ENCODE measurements around the gene LGR6.

The LGR6 gene

DNA sequence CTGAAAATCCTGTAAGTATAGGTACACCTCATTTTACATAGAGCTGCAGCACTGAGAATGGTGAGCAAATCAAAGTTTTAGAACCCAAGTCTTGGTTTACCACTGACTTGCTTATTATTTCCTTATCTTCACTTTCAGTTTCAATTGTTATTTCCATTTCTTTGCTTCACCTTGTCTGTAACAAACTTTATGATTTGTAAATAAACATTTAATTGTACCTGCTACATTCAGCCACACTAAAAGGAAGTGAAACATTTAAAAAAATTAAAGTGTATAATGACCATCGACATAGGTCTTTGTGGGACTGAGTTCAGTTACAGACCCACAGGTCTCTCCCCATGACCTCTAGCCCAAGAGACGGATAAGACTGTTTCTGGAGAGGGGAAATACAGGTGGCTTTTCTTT, 34.4 kb downstream of the LGR6 start:
- Histone ChIP-seq H3K4me1 (ENCODE audit: control insufficient read depth, insufficient read depth, low read length) (no peaks in the 10 kb centered on the region), H3K27ac (ENCODE audit: low read depth, low read length) (no peak overlapping the region), H3K4me3 (ENCODE audit: low read length) (no peak overlapping the region), H3K36me3 (ENCODE audit: control insufficient read depth, insufficient read depth, low read length) (no peaks in the 10 kb centered on the region), H3K27me3 (ENCODE audit: control insufficient read depth, insufficient read depth, low read length) (no peaks in the 10 kb centered on the region), H3K9ac (ENCODE audit: low read length) (no peak overlapping the region)

DNA sequence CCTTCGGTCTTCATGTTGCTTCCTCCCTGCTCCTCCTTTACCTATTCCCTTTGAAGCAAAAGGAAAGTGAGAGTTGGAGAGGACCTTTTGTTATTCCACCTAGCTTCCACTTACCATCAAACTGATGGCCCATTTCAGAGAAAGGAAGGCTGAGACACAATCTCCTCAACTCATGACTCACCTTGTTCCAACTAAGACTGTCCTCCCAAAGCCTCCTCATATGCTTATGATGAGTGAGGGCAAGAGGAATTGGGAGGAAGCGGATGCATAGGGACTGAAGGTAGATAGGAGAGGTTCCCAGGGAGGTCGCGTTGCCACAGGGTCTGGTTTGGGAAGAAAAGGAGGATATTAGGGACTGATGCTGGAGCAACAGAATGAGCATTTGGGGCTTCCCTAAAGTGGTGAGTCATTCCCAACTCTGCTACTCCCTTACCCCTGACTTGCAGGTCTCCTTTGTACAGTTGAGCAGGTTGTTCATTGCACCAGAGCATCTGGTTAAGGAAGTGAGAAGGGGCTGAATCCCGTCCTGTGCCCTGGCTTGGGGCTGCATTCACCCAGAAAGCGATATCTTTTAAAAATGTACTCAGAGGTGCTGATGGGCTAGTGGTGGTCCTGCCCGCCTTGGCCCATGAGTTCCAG, 35.0 kb downstream of the LGR6 start:
- Histone ChIP-seq H3K36me3 (ENCODE audit: control insufficient read depth, insufficient read depth, low read length) (no peaks in the 10 kb centered on the region), H3K4me3 (ENCODE audit: low read length) (no peak overlapping the region), H3K9ac (ENCODE audit: low read length) (no peak overlapping the region), H3K27ac (ENCODE audit: low read depth, low read length) (no peak overlapping the region), H3K4me1 (ENCODE audit: control insufficient read depth, insufficient read depth, low read length) (no peaks in the 10 kb centered on the region), H3K27me3 (ENCODE audit: control insufficient read depth, insufficient read depth, low read length) (no peaks in the 10 kb centered on the region)

DNA sequence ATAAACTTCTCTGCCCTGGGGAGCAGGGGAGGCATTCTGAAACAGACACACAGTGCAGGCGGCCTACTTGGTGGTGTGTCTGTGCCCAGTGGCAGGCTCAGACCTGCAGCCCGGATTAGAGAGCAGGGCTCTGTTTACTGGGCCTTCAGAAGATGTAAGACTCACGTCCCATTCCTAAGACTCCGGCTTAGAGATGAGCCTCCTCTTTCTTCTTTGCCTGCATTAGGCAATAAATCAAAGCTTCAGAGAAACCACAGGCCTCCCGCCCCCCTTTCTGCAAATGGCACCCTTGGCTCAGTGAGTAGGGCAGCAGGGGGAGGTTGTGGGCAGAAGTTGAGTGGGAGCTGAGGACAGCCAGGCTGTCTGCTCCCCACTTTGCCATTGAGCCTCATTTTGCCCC, 35.8 kb downstream of the LGR6 start:
- Histone ChIP-seq H3K4me3 (ENCODE audit: low read length) (no peak overlapping the region), H3K27me3 (ENCODE audit: control insufficient read depth, insufficient read depth, low read length) (no peaks in the 10 kb centered on the region), H3K9ac (ENCODE audit: low read length) (no peak overlapping the region), H3K4me1 (ENCODE audit: control insufficient read depth, insufficient read depth, low read length) (no peaks in the 10 kb centered on the region), H3K27ac (ENCODE audit: low read depth, low read length) (no peak overlapping the region), H3K36me3 (ENCODE audit: control insufficient read depth, insufficient read depth, low read length) (no peaks in the 10 kb centered on the region)

DNA sequence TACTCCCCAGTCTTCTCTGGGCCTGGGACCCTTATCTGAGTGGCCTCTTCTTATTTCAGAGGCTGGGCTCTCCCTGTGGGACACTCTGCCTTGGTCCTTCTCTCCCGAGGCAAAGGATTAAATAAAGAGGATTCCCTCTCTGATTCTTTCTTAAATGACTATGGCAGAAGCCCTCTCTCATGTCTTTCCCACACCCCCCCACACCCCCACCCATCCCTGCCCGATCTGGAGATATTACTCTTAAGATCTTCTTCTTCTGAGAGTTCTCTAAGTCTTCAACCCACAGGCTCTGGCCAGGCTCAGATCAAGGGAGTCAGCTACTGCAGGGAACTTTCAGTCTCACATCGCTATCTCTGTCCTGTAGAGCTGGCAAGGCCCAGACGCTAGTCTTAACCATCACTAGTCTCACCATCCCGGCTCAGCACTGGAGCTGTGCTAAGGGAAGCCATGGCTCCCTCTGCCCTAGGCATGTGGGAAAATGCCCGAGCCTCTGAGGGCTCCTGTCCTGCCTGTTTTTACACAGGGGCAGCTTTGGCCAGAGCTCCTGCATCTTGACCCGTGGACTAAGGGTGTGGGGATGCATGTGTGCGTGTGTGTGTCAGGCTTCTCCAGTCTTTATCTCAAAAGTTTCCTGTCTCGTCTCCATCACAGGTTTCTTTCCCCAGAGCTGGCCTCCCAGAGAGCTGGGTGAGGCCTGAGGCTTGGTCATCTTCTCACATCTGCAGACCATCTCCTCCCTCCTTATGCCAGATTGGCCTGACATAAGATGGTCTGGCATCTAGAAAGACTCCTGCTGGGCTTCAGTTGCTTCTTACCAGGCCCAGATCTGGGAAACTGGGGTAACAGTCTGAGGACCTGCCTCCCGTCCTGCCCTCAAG, 36.7 kb downstream of the LGR6 start:
- no peaks in the 10 kb centered on the region for H3K27me3 ChIP-seq (ENCODE audit: control insufficient read depth, insufficient read depth, low read length)
- H3K27ac ChIP-seq (ENCODE audit: low read depth, low read length) = no peak overlapping the region
- H3K9ac ChIP-seq (ENCODE audit: low read length) = no peak overlapping the region
- H3K36me3 ChIP-seq (ENCODE audit: control insufficient read depth, insufficient read depth, low read length) = no peaks in the 10 kb centered on the region
- H3K4me3 ChIP-seq (ENCODE audit: low read length) = no peak overlapping the region
- no peaks in the 10 kb centered on the region for H3K4me1 ChIP-seq (ENCODE audit: control insufficient read depth, insufficient read depth, low read length)

DNA sequence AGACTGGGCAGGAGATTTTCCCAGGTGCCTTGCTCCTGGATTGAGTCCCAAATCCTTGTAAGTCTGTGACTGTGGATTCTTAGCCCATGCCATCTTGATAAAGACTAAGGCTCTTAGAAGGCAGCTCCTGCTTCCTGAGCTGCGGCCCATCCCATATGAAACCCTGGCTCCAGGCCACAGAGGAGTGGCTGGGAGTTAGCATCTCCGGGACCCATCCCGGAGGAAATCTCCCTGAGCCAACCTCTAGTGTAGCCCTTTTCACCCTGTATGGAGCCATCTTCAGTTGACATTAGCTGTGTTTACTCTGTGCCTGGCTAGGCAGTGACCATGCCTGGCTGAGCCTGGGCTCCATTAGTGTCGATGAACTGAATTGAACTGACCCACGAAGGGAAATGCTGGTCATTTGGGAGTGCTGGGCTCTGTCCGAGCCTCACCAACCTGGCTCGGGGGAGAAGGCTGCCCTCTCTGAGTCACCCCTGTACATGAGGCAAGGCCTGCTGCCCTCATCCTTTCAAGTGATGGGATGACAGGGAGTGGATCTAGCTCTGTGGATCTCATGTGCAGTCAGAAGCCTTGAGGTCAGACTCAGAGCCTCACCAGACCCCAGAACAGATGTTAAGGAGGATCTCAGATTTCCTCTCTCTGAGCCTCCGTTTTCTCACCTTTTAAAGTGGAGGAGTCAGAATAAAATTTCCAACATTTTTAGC, 37.5 kb downstream of the LGR6 start:
- Histone ChIP-seq H3K27ac (ENCODE audit: low read depth, low read length) (no peak overlapping the region), H3K4me1 (ENCODE audit: control insufficient read depth, insufficient read depth, low read length) (no peaks in the 10 kb centered on the region), H3K9ac (ENCODE audit: low read length) (no peak overlapping the region), H3K4me3 (ENCODE audit: low read length) (no peak overlapping the region), H3K27me3 (ENCODE audit: control insufficient read depth, insufficient read depth, low read length) (no peaks in the 10 kb centered on the region), H3K36me3 (ENCODE audit: control insufficient read depth, insufficient read depth, low read length) (no peaks in the 10 kb centered on the region)

DNA sequence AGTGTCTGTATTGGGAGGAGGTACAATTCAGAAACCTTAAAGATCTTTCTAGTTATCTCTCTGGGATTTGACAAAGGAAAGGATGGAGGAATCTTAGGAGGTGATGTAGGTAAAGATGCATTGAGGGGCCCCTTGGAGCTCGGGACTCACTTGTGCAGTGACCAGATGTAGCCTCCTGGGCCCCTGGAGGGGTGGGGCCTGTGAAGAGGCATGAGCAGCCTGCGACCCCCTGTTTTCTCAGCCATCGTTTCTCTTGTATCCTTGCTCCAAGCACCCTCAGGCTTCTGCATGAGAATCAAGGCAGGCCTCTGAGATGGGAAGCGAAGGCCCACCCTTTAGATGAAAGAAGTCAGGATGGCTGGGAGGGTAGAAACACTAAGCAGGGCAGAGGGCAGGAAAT, 39.6 kb downstream of the LGR6 start:
- H3K9ac ChIP-seq (ENCODE audit: low read length) = no peak overlapping the region
- H3K36me3 ChIP-seq (ENCODE audit: control insufficient read depth, insufficient read depth, low read length) = no peaks in the 10 kb centered on the region
- H3K27ac ChIP-seq (ENCODE audit: low read depth, low read length) = no peak overlapping the region
- peaks cover 5% of the 10 kb centered on the region for H3K27me3 ChIP-seq (ENCODE audit: control insufficient read depth, insufficient read depth, low read length)
- no peaks in the 10 kb centered on the region for H3K4me1 ChIP-seq (ENCODE audit: control insufficient read depth, insufficient read depth, low read length)
- H3K4me3 ChIP-seq (ENCODE audit: low read length) = no peak overlapping the region

DNA sequence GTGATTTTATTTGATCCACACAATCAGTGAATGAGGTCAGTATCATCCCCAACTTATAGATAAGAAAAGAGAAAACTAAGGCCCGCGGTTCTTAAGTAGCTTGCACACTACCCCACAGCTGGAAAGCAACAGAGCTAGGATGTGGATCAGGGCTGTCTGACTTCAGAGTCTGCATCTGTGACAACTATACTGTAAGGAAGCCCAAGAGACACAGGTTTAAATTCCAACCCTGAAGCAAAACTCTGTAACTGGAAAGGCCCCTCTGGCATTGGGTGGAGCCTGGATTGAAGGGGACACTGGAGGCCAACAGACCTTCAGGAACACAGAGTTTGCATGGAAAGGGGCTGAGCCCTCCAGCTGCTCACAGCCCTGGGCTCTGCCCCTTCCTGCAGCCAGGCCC, 40.2 kb downstream of the LGR6 start:
- H3K27ac ChIP-seq (ENCODE audit: low read depth, low read length) = no peak overlapping the region
- no peaks in the 10 kb centered on the region for H3K4me1 ChIP-seq (ENCODE audit: control insufficient read depth, insufficient read depth, low read length)
- H3K4me3 ChIP-seq (ENCODE audit: low read length) = no peak overlapping the region
- H3K27me3 ChIP-seq (ENCODE audit: control insufficient read depth, insufficient read depth, low read length) = peaks cover 5% of the 10 kb centered on the region
- H3K9ac ChIP-seq (ENCODE audit: low read length) = no peak overlapping the region
- no peaks in the 10 kb centered on the region for H3K36me3 ChIP-seq (ENCODE audit: control insufficient read depth, insufficient read depth, low read length)

DNA sequence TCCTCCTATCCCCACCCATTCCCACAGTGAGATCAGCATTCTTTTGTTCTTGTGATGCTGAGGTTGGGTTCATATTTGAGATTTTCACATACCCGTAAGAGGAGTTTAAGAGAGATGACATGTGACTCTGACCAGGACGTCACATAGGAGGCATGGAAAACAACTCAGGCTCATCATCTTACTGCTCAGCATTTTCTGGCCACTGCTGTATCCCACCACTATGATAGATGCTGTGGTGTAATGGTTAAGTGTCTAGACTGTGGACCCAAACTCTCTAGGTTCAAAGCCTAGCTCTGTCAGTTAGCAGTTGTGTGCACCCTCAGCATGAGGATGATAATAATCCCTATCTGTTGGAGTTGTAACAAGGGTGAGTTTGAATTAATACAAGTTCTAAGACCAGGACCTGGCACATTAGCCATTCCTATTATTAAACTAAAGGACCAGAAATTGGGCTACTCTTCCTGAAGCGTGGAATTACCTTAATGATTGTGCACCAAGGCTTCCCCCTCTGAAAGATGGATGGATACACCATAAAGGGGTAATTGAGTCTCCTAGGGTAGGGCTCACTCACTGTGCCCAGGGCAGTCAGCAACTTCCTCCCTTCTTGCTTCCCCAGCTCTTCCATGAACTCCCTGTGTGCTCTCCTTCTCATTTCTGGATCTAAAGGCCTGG, 40.9 kb downstream of the LGR6 start:
- no peaks in the 10 kb centered on the region for H3K4me1 ChIP-seq (ENCODE audit: control insufficient read depth, insufficient read depth, low read length)
- peaks cover 5% of the 10 kb centered on the region for H3K27me3 ChIP-seq (ENCODE audit: control insufficient read depth, insufficient read depth, low read length)
- no peak overlapping the region for H3K9ac ChIP-seq (ENCODE audit: low read length)
- no peak overlapping the region for H3K27ac ChIP-seq (ENCODE audit: low read depth, low read length)
- H3K36me3 ChIP-seq (ENCODE audit: control insufficient read depth, insufficient read depth, low read length) = no peaks in the 10 kb centered on the region
- H3K4me3 ChIP-seq (ENCODE audit: low read length) = no peak overlapping the region

DNA sequence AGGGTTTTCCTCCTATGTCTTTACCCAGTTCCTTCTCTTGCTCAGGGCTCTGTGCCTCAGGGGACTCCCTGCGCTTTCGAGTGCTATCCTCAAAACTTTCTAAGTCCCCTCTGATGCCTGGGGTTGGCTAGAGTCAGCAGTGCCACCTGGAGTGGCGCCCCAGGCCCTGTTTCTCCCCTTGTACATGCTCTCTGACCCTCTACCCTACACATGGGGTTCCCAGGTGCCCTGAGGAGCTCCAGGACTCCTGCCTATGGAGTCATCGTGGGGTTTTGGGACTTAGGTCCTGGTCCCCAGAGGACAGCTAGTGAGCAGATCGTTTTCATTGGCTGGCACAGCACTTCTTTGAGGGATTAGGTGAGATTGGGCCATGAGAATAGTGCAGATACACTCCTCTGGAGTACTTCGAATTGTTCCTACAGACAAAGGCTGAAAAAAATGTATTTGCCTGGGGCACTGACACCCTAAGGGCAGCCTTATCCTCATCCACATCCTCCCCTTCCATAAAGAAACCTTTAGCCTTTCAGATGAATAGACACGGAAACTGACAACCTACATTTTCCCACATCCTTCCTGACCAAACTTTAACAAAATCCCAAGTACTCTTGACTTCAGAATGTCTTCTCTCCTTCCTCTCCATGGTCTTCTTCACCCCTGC, 41.5 kb downstream of the LGR6 start:
- no peak overlapping the region for H3K4me3 ChIP-seq (ENCODE audit: low read length)
- no peak overlapping the region for H3K27ac ChIP-seq (ENCODE audit: low read depth, low read length)
- no peaks in the 10 kb centered on the region for H3K4me1 ChIP-seq (ENCODE audit: control insufficient read depth, insufficient read depth, low read length)
- H3K9ac ChIP-seq (ENCODE audit: low read length) = no peak overlapping the region
- H3K27me3 ChIP-seq (ENCODE audit: control insufficient read depth, insufficient read depth, low read length) = peaks cover 5% of the 10 kb centered on the region
- no peaks in the 10 kb centered on the region for H3K36me3 ChIP-seq (ENCODE audit: control insufficient read depth, insufficient read depth, low read length)

DNA sequence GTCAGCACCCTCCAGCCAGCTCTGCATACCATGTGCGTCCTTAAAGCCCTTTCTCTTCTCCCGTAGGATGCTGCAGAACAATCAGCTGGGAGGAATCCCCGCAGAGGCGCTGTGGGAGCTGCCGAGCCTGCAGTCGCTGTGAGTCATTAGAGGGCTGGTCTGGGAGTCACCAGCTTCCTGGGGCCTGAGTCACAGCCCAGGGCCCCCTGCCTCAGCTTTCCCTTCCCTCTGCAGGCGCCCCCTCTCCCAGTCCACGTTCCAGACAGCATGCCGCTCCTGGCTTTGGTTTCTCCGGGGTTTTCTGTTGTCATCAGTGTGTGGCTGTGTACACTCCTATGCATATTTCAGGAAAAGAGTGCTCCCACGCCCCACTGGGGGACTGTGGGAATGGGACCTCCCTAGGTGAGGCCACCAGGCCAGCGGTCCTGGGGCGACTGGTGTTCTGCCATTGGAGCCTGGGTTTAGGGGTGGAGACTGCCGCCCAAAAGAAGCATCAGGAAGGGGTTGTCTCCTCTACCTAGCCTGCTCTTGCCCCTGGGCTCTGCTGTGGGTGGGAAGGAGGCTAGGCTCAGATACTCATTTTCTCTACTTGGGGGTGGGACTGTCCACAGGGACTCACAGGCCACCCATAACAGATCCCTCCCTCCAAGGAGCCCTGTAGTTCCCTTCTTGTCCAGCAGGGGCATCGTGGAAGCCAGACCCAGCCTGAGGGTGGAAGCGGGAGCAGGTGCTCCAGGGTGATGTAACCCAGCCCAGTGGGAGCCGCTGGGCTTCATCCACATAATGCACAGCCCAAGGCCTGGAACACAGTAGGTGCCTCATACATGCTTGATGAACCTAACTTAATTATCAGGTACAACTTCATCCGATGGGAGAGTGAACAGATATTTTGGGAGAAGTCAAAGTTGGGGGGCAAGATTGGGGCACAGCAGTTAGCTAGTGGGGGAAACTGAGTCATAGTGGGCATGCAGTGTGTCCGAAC, 42.5 kb downstream of the LGR6 start:
- Histone ChIP-seq H3K4me3 (ENCODE audit: low read length) (no peak overlapping the region), H3K27ac (ENCODE audit: low read depth, low read length) (no peak overlapping the region), H3K9ac (ENCODE audit: low read length) (no peak overlapping the region), H3K36me3 (ENCODE audit: control insufficient read depth, insufficient read depth, low read length) (no peaks in the 10 kb centered on the region), H3K4me1 (ENCODE audit: control insufficient read depth, insufficient read depth, low read length) (no peaks in the 10 kb centered on the region), H3K27me3 (ENCODE audit: control insufficient read depth, insufficient read depth, low read length) (peaks cover 5% of the 10 kb centered on the region)

DNA sequence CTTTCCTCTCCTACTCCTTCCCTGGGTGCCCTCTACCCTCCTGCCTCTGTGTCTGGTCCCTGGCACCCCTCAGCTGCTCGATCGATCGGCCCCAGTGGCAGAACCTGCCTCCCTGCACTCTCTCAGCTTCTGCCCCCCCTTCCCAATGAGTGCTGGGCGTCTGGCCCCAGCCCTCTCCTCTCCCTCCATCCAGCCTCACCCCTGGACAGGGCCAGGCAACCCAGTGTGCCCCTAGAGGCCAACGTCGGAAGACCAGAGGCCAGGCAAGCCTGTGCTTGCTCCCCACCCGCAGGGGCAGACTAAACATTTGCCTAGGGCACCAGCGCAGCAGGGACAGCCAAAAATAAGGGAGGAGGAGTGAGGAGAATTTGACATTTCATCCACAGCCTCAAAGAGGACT, 43.5 kb downstream of the LGR6 start:
- Histone ChIP-seq H3K9ac (ENCODE audit: low read length) (no peak overlapping the region), H3K27me3 (ENCODE audit: control insufficient read depth, insufficient read depth, low read length) (peaks cover 5% of the 10 kb centered on the region), H3K4me1 (ENCODE audit: control insufficient read depth, insufficient read depth, low read length) (no peaks in the 10 kb centered on the region), H3K27ac (ENCODE audit: low read depth, low read length) (no peak overlapping the region), H3K4me3 (ENCODE audit: low read length) (no peak overlapping the region), H3K36me3 (ENCODE audit: control insufficient read depth, insufficient read depth, low read length) (no peaks in the 10 kb centered on the region)
